HUES6 (cell line): ENCODE data around the gene BMP7.
A peak's percentile ranks its signal among the peaks of the same experiment; 100 is the strongest.

ENCODE experiments used
- H3K27ac ChIP-seq: 2 replicates; pipeline ENCODE4 v1.7.0; 2013; ENCODE audit warnings: low read depth, mild to moderate bottlenecking, low read length, inconsistent platforms
- H3K27me3 ChIP-seq: 2 replicates; pipeline ENCODE4 v1.6.1; 2013; ENCODE audit warnings: low read length; ENCODE audit not compliant: control insufficient read depth, insufficient read depth
- H3K36me3 ChIP-seq: 2 replicates; pipeline ENCODE4 v1.6.1; 2013; ENCODE audit warnings: low read length; ENCODE audit not compliant: control insufficient read depth, insufficient read depth
- H3K4me1 ChIP-seq: 2 replicates; pipeline ENCODE4 v1.6.1; 2013; ENCODE audit warnings: low read length; ENCODE audit not compliant: control insufficient read depth, insufficient read depth
- H3K4me3 ChIP-seq: 2 replicates; pipeline ENCODE4 v1.5.1; 2013; ENCODE audit warnings: low read depth, low read length
- H3K9ac ChIP-seq: one replicate; pipeline ENCODE4 v1.6.1; 2013; ENCODE audit warnings: mild to moderate bottlenecking, low read length
- H3K9me3 ChIP-seq: 2 replicates; pipeline ENCODE4 v1.6.1; 2013; ENCODE audit warnings: low read depth, low read length; ENCODE audit not compliant: control insufficient read depth, insufficient read depth

Gene BMP7

DNA sequence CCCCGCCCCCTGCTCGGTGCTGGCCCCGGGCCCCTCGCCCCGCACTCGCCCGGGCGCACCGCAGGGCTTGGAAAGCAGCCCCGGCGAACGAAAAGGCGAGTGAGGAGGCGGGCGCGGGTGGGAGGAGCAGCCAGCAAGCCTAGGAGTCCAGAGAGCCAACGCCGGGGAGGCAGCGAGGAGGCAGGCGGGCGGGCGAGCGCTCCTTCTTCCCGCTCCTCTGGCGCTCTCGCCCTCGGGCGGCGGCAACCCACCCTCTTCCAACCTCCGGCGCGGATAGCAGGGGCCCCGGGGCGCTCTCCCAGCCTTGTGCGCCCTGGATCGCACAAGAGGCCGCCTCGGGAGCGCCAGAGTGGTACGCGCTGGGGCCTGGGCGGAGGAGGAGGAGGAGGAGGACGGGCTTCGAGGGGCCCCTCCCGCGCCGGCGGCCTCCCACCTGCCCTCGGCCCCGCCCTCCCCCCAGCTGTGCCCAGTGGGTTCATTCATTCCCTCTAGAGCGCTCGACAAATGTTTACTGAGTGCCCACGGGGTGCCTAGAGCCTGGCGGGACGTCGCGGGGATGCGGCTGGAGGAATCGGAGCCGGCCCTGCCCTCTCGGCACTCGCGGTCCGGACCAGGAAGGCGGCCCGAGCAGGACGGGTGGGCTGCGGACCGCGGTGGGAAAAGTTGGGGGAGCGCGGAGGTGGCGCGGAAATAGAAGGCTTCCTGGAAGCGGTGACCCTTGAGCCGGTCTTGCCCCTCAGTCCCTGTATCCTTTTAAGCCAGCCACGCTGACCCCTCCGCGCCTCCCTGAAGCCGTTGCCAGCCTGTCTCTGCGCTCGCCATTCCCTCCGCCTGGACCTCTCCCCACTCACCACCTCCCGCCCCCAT is at the start of gene BMP7:
Gene BMP7 (minus strand): TSS at position 351 of the 867 bp plus-strand sequence. CDS start 519 bp downstream, outside the sequence.
- peak within 1 kb of the TSS; percentile 59 for H3K9ac ChIP-seq
- H3K9me3 ChIP-seq: no peaks in the 10 kb centered on the region
- H3K4me3 ChIP-seq: peak within 1 kb of the TSS; percentile 85
- H3K36me3 ChIP-seq: no peaks in the 10 kb centered on the region
- peaks cover 61% of the 10 kb centered on the region for H3K4me1 ChIP-seq
- no peak within 1 kb of the TSS for H3K27ac ChIP-seq
- peaks cover 59% of the 10 kb centered on the region for H3K27me3 ChIP-seq

GRCh38 chr20:57315976-57316480 is 49.6 kb upstream of the BMP7 start:
- no peaks in the 10 kb centered on the region for H3K36me3 ChIP-seq
- H3K9me3 ChIP-seq: no peaks in the 10 kb centered on the region
- peaks cover 3% of the 10 kb centered on the region; the same call in 1 of the 2 replicates for H3K4me1 ChIP-seq
- no peak overlapping the region for H3K4me3 ChIP-seq
- no peak overlapping the region for H3K27ac ChIP-seq
- H3K27me3 ChIP-seq: peaks cover 5% of the 10 kb centered on the region; the same call in 1 of the 2 replicates
- no peak overlapping the region for H3K9ac ChIP-seq

GRCh38 chr20:57315083-57315975 is 48.9 kb upstream of the BMP7 start:
- Histone ChIP-seq H3K4me1 (peaks cover 3% of the 10 kb centered on the region; the same call in 1 of the 2 replicates), H3K36me3 (no peaks in the 10 kb centered on the region), H3K9ac (no peak overlapping the region), H3K27me3 (peaks cover 4% of the 10 kb centered on the region; the same call in 1 of the 2 replicates), H3K4me3 (no peak overlapping the region), H3K27ac (no peak overlapping the region), H3K9me3 (no peaks in the 10 kb centered on the region)

- H3K36me3 ChIP-seq: no peaks in the 10 kb centered on the region
- H3K4me1 ChIP-seq: peaks cover 3% of the 10 kb centered on the region; the same call in 1 of the 2 replicates
- H3K9me3 ChIP-seq: no peaks in the 10 kb centered on the region
- H3K9ac ChIP-seq: no peak overlapping the region
- no peak overlapping the region for H3K27ac ChIP-seq
- no peak overlapping the region for H3K4me3 ChIP-seq
- peaks cover 4% of the 10 kb centered on the region; the same call in 1 of the 2 replicates for H3K27me3 ChIP-seq
These were observed 47.5 kb upstream of the BMP7 start for GRCh38 chr20:57313951-57314350.

- Histone ChIP-seq H3K9ac (no peak overlapping the region), H3K36me3 (no peaks in the 10 kb centered on the region), H3K9me3 (no peaks in the 10 kb centered on the region), H3K4me1 (peaks cover 3% of the 10 kb centered on the region; the same call in 1 of the 2 replicates), H3K27me3 (peaks cover 4% of the 10 kb centered on the region; the same call in 1 of the 2 replicates), H3K4me3 (no peak overlapping the region), H3K27ac (no peak overlapping the region)
These were observed 46.8 kb upstream of the BMP7 start for GRCh38 chr20:57313230-57313629.

GRCh38 chr20:57312138-57312537 is 45.7 kb upstream of the BMP7 start:
- Histone ChIP-seq H3K9ac (no peak overlapping the region), H3K4me1 (no peaks in the 10 kb centered on the region), H3K9me3 (no peaks in the 10 kb centered on the region), H3K27ac (no peak overlapping the region), H3K27me3 (peaks cover 4% of the 10 kb centered on the region; the same call in 1 of the 2 replicates), H3K4me3 (no peak overlapping the region), H3K36me3 (no peaks in the 10 kb centered on the region)

GRCh38 chr20:57310821-57311514 is 44.5 kb upstream of the BMP7 start:
- Histone ChIP-seq H3K27me3 (peaks cover 4% of the 10 kb centered on the region; the same call in 1 of the 2 replicates), H3K9ac (no peak overlapping the region), H3K27ac (no peak overlapping the region), H3K9me3 (no peaks in the 10 kb centered on the region), H3K4me1 (no peaks in the 10 kb centered on the region), H3K36me3 (no peaks in the 10 kb centered on the region), H3K4me3 (no peak overlapping the region)

DNA sequence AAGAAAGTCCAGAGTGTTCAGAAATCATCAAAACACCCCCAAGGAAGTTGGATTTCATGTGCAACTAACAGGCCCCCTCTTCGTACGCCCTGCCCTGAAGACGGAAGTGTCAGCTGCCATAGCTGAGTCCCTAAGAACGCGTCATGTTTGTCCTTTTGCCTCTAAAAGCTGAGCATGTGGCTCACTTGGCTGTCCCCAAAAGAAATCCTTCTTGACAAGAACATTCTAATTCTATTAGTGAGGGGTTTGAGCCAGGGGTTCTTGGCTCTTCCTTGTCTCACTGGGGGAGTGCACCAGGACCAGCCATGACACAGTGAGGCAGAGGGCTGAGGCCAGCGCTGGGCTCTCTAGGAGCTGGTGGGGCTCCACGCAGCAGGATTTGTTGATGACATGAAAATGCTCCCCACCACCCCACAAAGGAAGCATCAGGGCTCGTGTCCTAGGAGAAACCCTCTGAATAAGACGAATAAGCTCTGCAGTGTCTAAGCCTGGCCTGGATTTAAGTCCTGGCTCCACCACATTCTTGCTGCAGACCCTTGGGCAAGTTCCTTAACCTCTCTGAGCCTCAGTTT is 43.2 kb upstream of the BMP7 start:
- Histone ChIP-seq H3K4me1 (no peaks in the 10 kb centered on the region), H3K9me3 (no peaks in the 10 kb centered on the region), H3K36me3 (no peaks in the 10 kb centered on the region), H3K27ac (no peak overlapping the region), H3K27me3 (peaks cover 4% of the 10 kb centered on the region; the same call in 1 of the 2 replicates), H3K4me3 (no peak overlapping the region), H3K9ac (no peak overlapping the region)

- Histone ChIP-seq H3K4me1 (no peaks in the 10 kb centered on the region), H3K27ac (no peak overlapping the region), H3K36me3 (no peaks in the 10 kb centered on the region), H3K9me3 (no peaks in the 10 kb centered on the region), H3K9ac (no peak overlapping the region), H3K4me3 (no peak overlapping the region), H3K27me3 (peaks cover 4% of the 10 kb centered on the region; the same call in 1 of the 2 replicates)
These were observed 42.2 kb upstream of the BMP7 start for GRCh38 chr20:57308451-57309271.
